GM19035 (cell line): ENCODE data around the gene SIL1.

Source experiments
- ATAC-seq: cut with Tn5 transposase; IDR thresholded peaks from one replicate; pipeline ENCODE4 v1.9.1; 2021; ENCODE audit not compliant: unreplicated experiment

The SIL1 gene

GRCh38 chr5:138963763-138964371 is 234.3 kb downstream of the SIL1 start:
- no peak for ATAC-seq

- no peak for ATAC-seq
These were observed 235.4 kb downstream of the SIL1 start for GRCh38 chr5:138962614-138963370.

- no peak for ATAC-seq
These were observed 236.4 kb downstream of the SIL1 start for GRCh38 chr5:138961729-138962128.

GRCh38 chr5:138961221-138961620 is 236.9 kb downstream of the SIL1 start:
- ATAC-seq = no peak

- no peak for ATAC-seq
These were observed 237.9 kb downstream of the SIL1 start for GRCh38 chr5:138960145-138960692.

- no peak for ATAC-seq
These were observed 241.4 kb downstream of the SIL1 start for GRCh38 chr5:138956801-138957200.

GRCh38 chr5:138955671-138956295 is 242.4 kb downstream of the SIL1 start:
- no peak for ATAC-seq

- no peak for ATAC-seq
These were observed 243.0 kb downstream of the SIL1 start for GRCh38 chr5:138955013-138955660.

GRCh38 chr5:138954257-138955012 is 243.7 kb downstream of the SIL1 start:
- no peak for ATAC-seq

GRCh38 chr5:138953387-138954256 is 244.5 kb downstream of the SIL1 start:
- no peak for ATAC-seq

- ATAC-seq = no peak
These were observed 245.2 kb downstream of the SIL1 start for GRCh38 chr5:138952962-138953361.

- ATAC-seq = no peak
These were observed 246.0 kb downstream of the SIL1 start for GRCh38 chr5:138951986-138952735.

GRCh38 chr5:138951091-138951985 is 246.8 kb downstream of the SIL1 start:
- ATAC-seq = no peak

- no peak for ATAC-seq
These were observed 247.6 kb downstream of the SIL1 start for GRCh38 chr5:138950421-138951031.

- no peak for ATAC-seq
These were observed 248.2 kb downstream of the SIL1 start for GRCh38 chr5:138949988-138950387.

GRCh38 chr5:138949223-138949574 is 249.0 kb downstream of the SIL1 start:
- no peak for ATAC-seq

- ATAC-seq = no peak
These were observed 249.5 kb downstream of the SIL1 start for GRCh38 chr5:138948471-138949222.
